CD14-positive monocyte (primary cell): ENCODE data around the gene GNAS. TPM values are rescaled to one million over a fixed set of nuclear protein-coding genes. Genes with fewer than 3 reads are reported as not detected.

Experiments used
- DNase-seq, 3 donors: peaks; one replicate each; pipeline ENCODE4 v3.0.0-alpha.2; 2011 to 2022
- H2AFZ ChIP-seq: 2 replicates; pipeline ENCODE4 v1.6.0; 2012; ENCODE audit warnings: mild to moderate bottlenecking, low read depth, low read length, inconsistent platforms; ENCODE audit not compliant: insufficient read depth, poor library complexity, severe bottlenecking
- H3K27ac ChIP-seq, 2 donors: 1 replicate in 1 of 2; 2 replicates in 1 of 2; pipeline ENCODE4 v1.5.1; 2012 to 2013; ENCODE audit warnings: low read length in 2 of 2, control low read depth in 1 of 2, inconsistent platforms in 1 of 2, low read depth in 1 of 2, mild to moderate bottlenecking in 1 of 2
- H3K27me3 ChIP-seq, 2 donors: one replicate each; pipeline versions ENCODE4 v1.6.0 to v1.6.1; 2011 to 2013; ENCODE audit warnings: low read length in 2 of 2; ENCODE audit not compliant: control insufficient read depth in 2 of 2, insufficient read depth in 2 of 2
- H3K36me3 ChIP-seq, 2 donors: replicated peaks in 1 of 2; 1 replicate in 1 of 2; 2 replicates in 1 of 2; pipeline versions ENCODE4 v1.5.1 to v1.6.1; 2012 to 2013; ENCODE audit warnings: low read length in 2 of 2, control low read depth in 1 of 2, inconsistent platforms in 1 of 2, mild to moderate bottlenecking in 1 of 2; ENCODE audit not compliant: insufficient read depth in 2 of 2, control insufficient read depth in 1 of 2
- H3K4me1 ChIP-seq, 2 donors: 1 replicate in 1 of 2; 2 replicates in 1 of 2; pipeline versions ENCODE4 v1.5.1 to v1.6.1; 2012 to 2013; ENCODE audit warnings: low read length in 2 of 2, control low read depth in 1 of 2, inconsistent platforms in 1 of 2, mild to moderate bottlenecking in 1 of 2, moderate library complexity in 1 of 2; ENCODE audit not compliant: insufficient read depth in 2 of 2, control insufficient read depth in 1 of 2
- H3K4me2 ChIP-seq: replicated peaks from 2 replicates; pipeline ENCODE3; 2012; ENCODE audit warnings: low read length, moderate library complexity, mild to moderate bottlenecking; ENCODE audit not compliant: poor library complexity, severe bottlenecking; ENCODE audit errors: extremely low read depth
- H3K4me3 ChIP-seq, 3 experiments: fragments of 200-600 bp in 1 of 3; sonication (generic) in 1 of 3; replicated peaks in 1 of 3; 1 replicate in 2 of 3; 2 replicates in 1 of 3; pipeline ENCODE4 v1.5.1; 2011 to 2013; ENCODE audit warnings: low read length in 3 of 3, mild to moderate bottlenecking in 3 of 3, control low read depth in 2 of 3, low read depth in 2 of 3, inconsistent platforms in 1 of 3, moderate library complexity in 1 of 3
- H3K79me2 ChIP-seq: 2 replicates; pipeline ENCODE4 v1.6.0; 2012; ENCODE audit warnings: mild to moderate bottlenecking, control low read depth, inconsistent platforms, low read length, moderate library complexity; ENCODE audit not compliant: insufficient read depth
- H3K9ac ChIP-seq: 2 replicates; pipeline ENCODE4 v1.6.0; 2017; ENCODE audit warnings: low read length, mild to moderate bottlenecking; ENCODE audit not compliant: insufficient read depth, poor library complexity, severe bottlenecking
- H3K9me3 ChIP-seq, 2 donors: replicated peaks in 1 of 2; 1 replicate in 1 of 2; 2 replicates in 1 of 2; pipeline versions ENCODE4 v1.5.1 to v1.6.1; 2012 to 2013; ENCODE audit warnings: low read length in 2 of 2, control low read depth in 1 of 2; ENCODE audit not compliant: control insufficient read depth in 1 of 2, insufficient read depth in 1 of 2
- H4K20me1 ChIP-seq: 2 replicates; pipeline ENCODE4 v1.6.0; 2012; ENCODE audit warnings: mild to moderate bottlenecking, low read length, control low read depth, moderate library complexity; ENCODE audit not compliant: insufficient read depth
- H3K27ac Mint-ChIP-seq, 7 donors: one replicate each; pipeline ENCODE4 v1.8.0; 2020; ENCODE audit warnings: mild to moderate bottlenecking in 7 of 7, mixed read lengths in 7 of 7, moderate library complexity in 6 of 7, inconsistent platforms in 2 of 7
- H3K27me3 Mint-ChIP-seq, 3 donors: one replicate each; pipeline ENCODE4 v1.8.0; 2021 to 2022; ENCODE audit warnings: low read depth in 3 of 3, mild to moderate bottlenecking in 3 of 3, mixed read lengths in 3 of 3, moderate library complexity in 3 of 3, inconsistent platforms in 1 of 3
- H3K36me3 Mint-ChIP-seq, 2 donors: one replicate each; pipeline ENCODE4 v1.8.0; 2020; ENCODE audit warnings: mixed read lengths in 2 of 2, inconsistent platforms in 1 of 2, mild to moderate bottlenecking in 1 of 2
- H3K4me1 Mint-ChIP-seq: one replicate; pipeline ENCODE4 v1.8.0; 2020; ENCODE audit warnings: mild to moderate bottlenecking, mixed read lengths
- H3K4me3 Mint-ChIP-seq, 2 donors: one replicate each; pipeline ENCODE4 v1.8.0; 2020; ENCODE audit warnings: mild to moderate bottlenecking in 2 of 2, mixed read lengths in 2 of 2, moderate library complexity in 1 of 2
- H3K9me3 Mint-ChIP-seq, 7 donors: one replicate each; pipeline ENCODE4 v1.8.0; 2020 to 2022; ENCODE audit warnings: mixed read lengths in 7 of 7, mild to moderate bottlenecking in 6 of 7, moderate library complexity in 6 of 7, inconsistent platforms in 2 of 7
- CTCF ChIP-seq: fragments of 200-600 bp; IDR thresholded peaks from one replicate; pipeline ENCODE4 v1.8.0; 2022; ENCODE audit warnings: antibody characterized with exemption, mild to moderate bottlenecking
- WGBS: methylation state at CpG from one replicate; pipeline ENCODE4 v1.1.5; 2013; ENCODE audit warnings: missing lambda C conversion rate; ENCODE audit not compliant: insufficient coverage; 5-methylcytosine and 5-hydroxymethylcytosine counted together
- intact Hi-C, 2 donors: fragments of 100-400 bp; cut with micrococcal nuclease; formaldehyde crosslinking; loops; one replicate each; pipeline versions ENCODE4 v1.15.0 to v1.15.1; 2023
- polyA plus RNA-seq, 3 donors: library from polyadenylated mRNA; depleted of rRNA in 1 of 3; unstranded in 2 of 3; stranded (reverse) in 1 of 3; fragments of 300-500 nt in 2 of 3; fragments of >200 nt in 1 of 3; fragmentation: Illumina TruSeq in 2 of 3; gene quantifications; 1 replicate in 2 of 3; 2 replicates in 1 of 3; pipeline ENCODE4 v1.2.3, GENCODE V29; 2012 to 2021

The GNAS gene
- polyA plus RNA-seq, 3 donors, result 109 to 1,105 (median 124) TPM

GRCh38 chr20:58874469-58874868 lies 22.0 kb downstream of the GNAS start:
- no peak overlapping the region for H3K9ac ChIP-seq
- peak overlapping the region; percentile 27 for H2AFZ ChIP-seq
- no peaks in the 10 kb centered on the region for H3K9me3 ChIP-seq
- H3K36me3 ChIP-seq, result no peaks in the 10 kb centered on the region
- no peak overlapping the region for H3K27ac ChIP-seq
- Mint-ChIP-seq H3K4me1 (peaks cover 10% of the 10 kb centered on the region), H3K4me3 (no peak overlapping the region), H3K36me3 (no peaks in the 10 kb centered on the region), H3K27me3 (peaks cover 2 to 16% (median 7%) of the 10 kb centered on the region in 3 donors), H3K9me3 (peaks cover 0 to 4% (median 0%) of the 10 kb centered on the region in 7 donors), H3K27ac (no peak overlapping the region)
- no peaks in the 10 kb centered on the region for H4K20me1 ChIP-seq
- TF ChIP-seq CTCF, result no peak
- intact Hi-C loops, result loop anchor here (5.0 kb wide), 2 partner anchors 333 to 348 kb away; no protein-coding TSS in a partner anchor
- H3K79me2 ChIP-seq, result no peaks in the 10 kb centered on the region
- peaks cover 6 to 10% of the 10 kb centered on the region in 2 donors for H3K4me1 ChIP-seq
- no peak overlapping the region for H3K4me2 ChIP-seq
- WGBS, result 88% methylated on average over 1 of the region's 1 CpG
- H3K4me3 ChIP-seq, result no peak overlapping the region
- DNase-seq, result no peak
- H3K27me3 ChIP-seq, result no peaks in the 10 kb centered on the region

- H3K4me3 Mint-ChIP-seq, result no peak overlapping the region
- no peak for DNase-seq
- H3K9me3 Mint-ChIP-seq, result peaks cover 0 to 4% (median 0%) of the 10 kb centered on the region in 7 donors
- no peak overlapping the region for H3K4me3 ChIP-seq
- H3K4me2 ChIP-seq, result no peak overlapping the region
- 100% methylated on average over 3 of the region's 3 CpGs for WGBS
- no peak overlapping the region for H3K27ac ChIP-seq
- TF ChIP-seq CTCF, result no peak
- no peak overlapping the region for H2AFZ ChIP-seq
- H3K4me1 ChIP-seq, result peaks cover 6 to 9% of the 10 kb centered on the region in 2 donors
- H3K79me2 ChIP-seq, result no peaks in the 10 kb centered on the region
- H3K27me3 Mint-ChIP-seq, result peaks cover 1 to 15% (median 7%) of the 10 kb centered on the region in 3 donors
- peaks cover 9% of the 10 kb centered on the region for H3K4me1 Mint-ChIP-seq
- intact Hi-C loops, result no loop called here
- peaks cover 0 to under 1% of the 10 kb centered on the region in 2 donors for H3K27me3 ChIP-seq
- no peak overlapping the region for H3K9ac ChIP-seq
- no peak overlapping the region for H3K27ac Mint-ChIP-seq
- H4K20me1 ChIP-seq, result no peaks in the 10 kb centered on the region
- H3K36me3 Mint-ChIP-seq, result no peaks in the 10 kb centered on the region
- H3K36me3 ChIP-seq, result no peaks in the 10 kb centered on the region
- H3K9me3 ChIP-seq, result no peaks in the 10 kb centered on the region
These were observed 22.6 kb downstream of the GNAS start for GRCh38 chr20:58875111-58875510.
